Measurements from ENCODE around the gene FKBP2. TPM values are rescaled to one million over a fixed set of nuclear protein-coding genes. Genes with fewer than 3 reads are reported as not detected.

FKBP2 gene
- total RNA-seq (10 to 100 TPM; 49.2 to 70.5 (median 51.3) TPM), polyA plus RNA-seq (100 to 1,000 TPM in 2 of 3 donors, 10 to 100 TPM in 1; 97.3 to 213 (median 116) TPM)

- TF ChIP-seq POLR2AphosphoS5 (IDR thresholded peaks at IDR 0.05) (peak; percentile 95 to 98 (median 97)), CTCF (IDR thresholded peaks at IDR 0.05) (no peak), EP300 (IDR thresholded peaks at IDR 0.05) (peak in 2 of 4 donors; percentile 33 to 79), POLR2A (IDR thresholded peaks at IDR 0.05) (peak; percentile 78 to 87)
- Histone ChIP-seq H3K27ac (peak within 1 kb of the TSS; percentile 93 to 99 (median 98)), H3K36me3 (peaks cover 0 to 40% (median 5%) of the 10 kb centered on the region in 4 donors), H3K4me1 (peaks cover 0 to 53% (median 39%) of the 10 kb centered on the region in 4 donors), H3K4me3 (peak within 1 kb of the TSS; percentile 85 to 97 (median 94)), H3K9me3 (no peaks in the 10 kb centered on the region), H3K27me3 (no peaks in the 10 kb centered on the region)
- peak; percentile 99 for DNase-seq
- intact Hi-C loops (cut with DNase I), result no loop called here
- 1% methylated on average over 58 of the region's 58 CpGs for WGBS, 2 donors
Measured at GRCh38 chr11:64240435-64241240, at the start of gene FKBP2. Gene FKBP2 (plus strand): TSS chr11:64241095. CDS start chr11:64242388, 1,293 bp downstream.

- WGBS, 2 donors, result 92 to 93% methylated on average over 5 of the region's 5 CpGs
- no peaks in the 10 kb centered on the region for H3K9me3 ChIP-seq
- no peak for DNase-seq
- TF ChIP-seq CTCF (IDR thresholded peaks at IDR 0.05) (no peak), POLR2A (IDR thresholded peaks at IDR 0.05) (no peak), EP300 (IDR thresholded peaks at IDR 0.05) (no peak), POLR2AphosphoS5 (IDR thresholded peaks at IDR 0.05) (no peak)
- H3K27ac ChIP-seq, result no peak overlapping the region
- peaks cover 0 to 22% (median 11%) of the 10 kb centered on the region in 4 donors for H3K4me1 ChIP-seq
- no peak overlapping the region for H3K4me3 ChIP-seq
- no peaks in the 10 kb centered on the region for H3K27me3 ChIP-seq
- intact Hi-C loops (cut with DNase I), result no loop called here
- H3K36me3 ChIP-seq, result peaks cover 41 to 51% (median 46%) of the 10 kb centered on the region in 4 donors
Measured at GRCh38 chr11:64192434-64192833, 48.5 kb upstream of the FKBP2 start.

- H3K27ac ChIP-seq, result no peak overlapping the region
- H3K36me3 ChIP-seq, result peaks cover 64 to 93% (median 80%) of the 10 kb centered on the region in 4 donors
- no peak for TF ChIP-seq CTCF (IDR thresholded peaks at IDR 0.05)
- no peak for TF ChIP-seq EP300 (IDR thresholded peaks at IDR 0.05)
- TF ChIP-seq POLR2AphosphoS5 (IDR thresholded peaks at IDR 0.05), result no peak
- TF ChIP-seq POLR2A (IDR thresholded peaks at IDR 0.05), result no peak
- H3K27me3 ChIP-seq, result no peaks in the 10 kb centered on the region
- 82 to 85% methylated on average over 9 of the region's 9 CpGs for whole genome bisulfite sequencing, 2 donors
- H3K4me3 ChIP-seq, result no peak overlapping the region
- intact Hi-C loops (cut with DNase I), result no loop called here
- no peak for DNase-seq
- no peaks in the 10 kb centered on the region for H3K9me3 ChIP-seq
- H3K4me1 ChIP-seq, result peaks cover 0 to 1% (median 0%) of the 10 kb centered on the region in 4 donors
Measured at GRCh38 chr11:64196626-64197025, 44.3 kb upstream of the FKBP2 start.

- H3K36me3 ChIP-seq, result peaks cover 70 to 100% (median 88%) of the 10 kb centered on the region in 4 donors
- no peaks in the 10 kb centered on the region for H3K4me1 ChIP-seq
- TF ChIP-seq POLR2AphosphoS5 (IDR thresholded peaks at IDR 0.05) (no peak), EP300 (IDR thresholded peaks at IDR 0.05) (no peak), POLR2A (IDR thresholded peaks at IDR 0.05) (no peak), CTCF (IDR thresholded peaks at IDR 0.05) (no peak)
- WGBS, 2 donors, result 97 to 98% methylated on average over 2 of the region's 2 CpGs
- H3K27ac ChIP-seq, result no peak overlapping the region
- intact Hi-C loops (cut with DNase I), result no loop called here
- no peaks in the 10 kb centered on the region for H3K27me3 ChIP-seq
- H3K9me3 ChIP-seq, result no peaks in the 10 kb centered on the region
- no peak overlapping the region for H3K4me3 ChIP-seq
- no peak for DNase-seq
Measured at GRCh38 chr11:64198511-64198910, 42.4 kb upstream of the FKBP2 start.

Measured in sigmoid colon (tissue), 7 donors.